Activated B cell treated with CpG ODN at 0.5 μM for 24 hours (primary cell): ENCODE results near the gene ARL8A. TPM values are rescaled to one million over a fixed set of nuclear protein-coding genes. Genes with fewer than 3 reads are reported as not detected.
"Not testable (repeated sequence)": the region's sequence is repeated elsewhere in the genome, so short reads cannot be mapped to it uniquely, and the experiment has no call there.

Source experiments
- ATAC-seq: fragments of 200-7000 bp; cut with Tn5 transposase; one replicate; pipeline ENCODE4 v1.10.0; 2021; ENCODE audit warnings: low read depth, mild to moderate bottlenecking, moderate library complexity
- CTCF ChIA-PET: fragments of 350-600 bp; sonication (Branson Sonifier 250); formaldehyde crosslinking; loops from one replicate; lab custom pipeline; 2021; ENCODE audit warnings: antibody characterized with exemption; lab: Charles Lee
- POLR2A ChIA-PET: fragments of 350-600 bp; sonication (Branson Sonifier 250); formaldehyde crosslinking; loops from one replicate; lab custom pipeline; 2021; ENCODE audit warnings: antibody characterized with exemption; lab: Charles Lee
- DNase-seq: peaks from one replicate; pipeline ENCODE4 v3.0.0; 2022
- H3K27ac Mint-ChIP-seq: one replicate; pipeline ENCODE4 v1.8.0; 2020; ENCODE audit warnings: mixed read lengths
- H3K27me3 Mint-ChIP-seq: one replicate; pipeline ENCODE4 v1.8.0; 2021; ENCODE audit warnings: mixed read lengths
- H3K36me3 Mint-ChIP-seq: one replicate; pipeline ENCODE4 v1.8.0; 2021; ENCODE audit warnings: low read depth, mixed read lengths
- H3K4me1 Mint-ChIP-seq: one replicate; pipeline ENCODE4 v1.8.0; 2021; ENCODE audit warnings: mixed read lengths
- H3K4me3 Mint-ChIP-seq: one replicate; pipeline ENCODE4 v1.8.0; 2020; ENCODE audit warnings: mild to moderate bottlenecking, mixed read lengths
- H3K9me3 Mint-ChIP-seq: one replicate; pipeline ENCODE4 v1.8.0; 2020; ENCODE audit warnings: mixed read lengths
- CTCF ChIP-seq: fragments of 200-600 bp; IDR thresholded peaks from one replicate; pipeline ENCODE4 v1.8.0; 2022; ENCODE audit warnings: antibody characterized with exemption, mild to moderate bottlenecking
- intact Hi-C: fragments of 100-400 bp; cut with micrococcal nuclease; formaldehyde crosslinking; loops from one replicate; pipeline ENCODE4 v1.15.1; 2024
- total RNA-seq: library from RNA; stranded (reverse); gene quantifications from 2 replicates; pipeline ENCODE4 v1.2.3, GENCODE V29; 2022

Gene ARL8A
- total RNA-seq, 1 donor from 2014 or later = 58.0 TPM

GRCh38 chr1:202186327-202186726 lies 41.8 kb upstream of the ARL8A start:
- ATAC-seq (no peak), DNase-seq (no peak)
- peaks cover 3% of the 10 kb centered on the region for H3K4me1 Mint-ChIP-seq
- H3K4me3 Mint-ChIP-seq = no peak overlapping the region
- ChIA-PET CTCF (interaction anchor here (0.5 to 3.9 kb wide), 4 partner anchors 26 to 884 kb away, joined by 3 to 18 read pairs (median 5); partner anchors contain the start of gene PTPN7), POLR2A (no interaction called here)
- peaks cover 32% of the 10 kb centered on the region for H3K27me3 Mint-ChIP-seq
- intact Hi-C loops = no loop called here
- H3K36me3 Mint-ChIP-seq = no peaks in the 10 kb centered on the region
- no peak for TF ChIP-seq CTCF
- no peak overlapping the region for H3K27ac Mint-ChIP-seq
- no peaks in the 10 kb centered on the region for H3K9me3 Mint-ChIP-seq

- ChIA-PET POLR2A (interaction anchor here (1.5 kb wide), 1 partner anchor 25 kb away, joined by 3 read pairs; the partner anchor contains the start of gene PTPN7), CTCF (interaction anchor here (0.6 to 2.8 kb wide), 7 partner anchors 8 to 535 kb away, joined by 3 to 17 read pairs (median 5); partner anchors contain the start of gene PTPN7)
- Mint-ChIP-seq H3K9me3 (no peaks in the 10 kb centered on the region), H3K36me3 (no peaks in the 10 kb centered on the region), H3K27me3 (peaks cover 32% of the 10 kb centered on the region), H3K4me3 (no peak overlapping the region), H3K27ac (no peak overlapping the region), H3K4me1 (peaks cover 3% of the 10 kb centered on the region)
- peak; percentile 55 for DNase-seq
- peak; percentile 65 for ATAC-seq
- TF ChIP-seq CTCF = no peak
- intact Hi-C loops = loop anchor here (2.0 kb wide), 1 partner anchor 20 kb away; no protein-coding TSS in a partner anchor
Observed at GRCh38 chr1:202184750-202185460, 40.4 kb upstream of the ARL8A start.

GRCh38 chr1:202182040-202182877 lies 37.7 kb upstream of the ARL8A start:
- DNase-seq (no peak), ATAC-seq (no peak)
- no peak overlapping the region for H3K27ac Mint-ChIP-seq
- no peaks in the 10 kb centered on the region for H3K36me3 Mint-ChIP-seq
- TF ChIP-seq CTCF = no peak
- intact Hi-C loops = no loop called here
- H3K9me3 Mint-ChIP-seq = no peaks in the 10 kb centered on the region
- no peak overlapping the region for H3K4me3 Mint-ChIP-seq
- peaks cover 4% of the 10 kb centered on the region for H3K4me1 Mint-ChIP-seq
- POLR2A ChIA-PET = no interaction called here
- CTCF ChIA-PET = interaction anchor here (2.8 kb wide), 1 partner anchor 134 kb away, joined by 17 read pairs; no protein-coding TSS in a partner anchor
- H3K27me3 Mint-ChIP-seq = peaks cover 25% of the 10 kb centered on the region

GRCh38 chr1:202181586-202181985 lies 37.0 kb upstream of the ARL8A start:
- intact Hi-C loops = no loop called here
- POLR2A ChIA-PET = no interaction called here

GRCh38 chr1:202180751-202181139 lies 36.2 kb upstream of the ARL8A start:
- H3K4me1 Mint-ChIP-seq, ATAC-seq, H3K9me3 Mint-ChIP-seq, H3K27ac Mint-ChIP-seq, intact Hi-C loops, H3K36me3 Mint-ChIP-seq, DNase-seq, H3K4me3 Mint-ChIP-seq: not testable (repeated sequence)
- CTCF ChIA-PET = interaction anchor here (1.2 to 1.5 kb wide), 2 partner anchors 9 to 12 kb away, joined by 4 to 6 read pairs; no protein-coding TSS in a partner anchor
- H3K27me3 Mint-ChIP-seq = peaks cover 21% of the 10 kb centered on the region
- POLR2A ChIA-PET = interaction anchor here (0.6 kb wide), 1 partner anchor 21 kb away, joined by 3 read pairs; the partner anchor contains the start of gene PTPN7

More at GRCh38 chr1:202181586-202181985, 37.0 kb upstream of the ARL8A start:
- Mint-ChIP-seq H3K36me3 (no peaks in the 10 kb centered on the region), H3K27ac (no peak overlapping the region), H3K9me3 (no peaks in the 10 kb centered on the region), H3K4me3 (no peak overlapping the region), H3K4me1 (peaks cover 4% of the 10 kb centered on the region), H3K27me3 (peaks cover 21% of the 10 kb centered on the region)
- ATAC-seq (no peak), DNase-seq (no peak)
- no peak for TF ChIP-seq CTCF
- CTCF ChIA-PET = interaction anchor here (1.2 kb wide), 1 partner anchor 11 kb away, joined by 6 read pairs; no protein-coding TSS in a partner anchor
